Measurements from ENCODE around the gene SPATA22.

The SPATA22 gene

DNA sequence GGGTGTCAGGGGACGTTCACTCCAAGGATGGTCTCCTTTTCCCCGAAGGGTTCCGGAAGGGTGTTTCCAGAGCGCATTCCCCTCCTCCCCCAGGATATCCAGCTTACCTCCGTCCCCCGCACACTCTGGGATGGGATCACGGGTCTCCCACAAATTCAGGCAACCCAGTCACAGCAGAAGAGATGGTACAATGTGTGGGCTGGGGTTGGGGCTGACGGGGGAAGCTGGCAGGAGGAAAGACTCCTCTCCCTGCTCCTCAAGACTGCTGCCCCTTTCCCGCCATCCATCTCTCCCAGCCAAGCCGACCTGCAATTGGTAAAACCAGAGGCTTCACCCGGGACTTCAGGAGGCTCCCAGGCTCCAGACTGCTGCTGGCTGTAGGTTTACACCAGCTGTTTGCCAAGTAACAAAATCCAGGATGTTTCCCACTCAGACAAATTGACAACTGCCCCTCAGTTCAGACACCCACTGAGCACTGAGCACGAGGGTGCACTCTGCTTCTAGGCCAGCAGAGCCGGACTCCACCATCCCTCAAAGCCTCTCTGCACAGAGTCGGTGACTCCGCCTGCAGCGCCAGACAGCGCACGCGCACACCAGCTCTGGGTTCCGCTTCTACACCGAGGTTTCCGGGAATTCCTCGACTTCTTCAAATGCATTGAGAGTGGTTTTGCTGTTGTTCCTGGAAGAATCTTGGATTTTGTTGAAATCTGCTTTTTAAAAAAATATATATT lies 41.9 kb upstream of the SPATA22 start:
- no peak overlapping the region for H3K27ac ChIP-seq (ENCODE audit: low read depth, low read length, poor library complexity, severe bottlenecking)
- H3K9ac ChIP-seq (ENCODE audit: low read length) = no peak overlapping the region
- H3K4me1 ChIP-seq (ENCODE audit: insufficient read depth, low read length, severe bottlenecking) = no peaks in the 10 kb centered on the region
- no peaks in the 10 kb centered on the region for H3K9me3 ChIP-seq (ENCODE audit: low read length)
- no peaks in the 10 kb centered on the region for H3F3A ChIP-seq (ENCODE audit: insufficient read depth, low read length)
- no peaks in the 10 kb centered on the region for H4K20me1 ChIP-seq (ENCODE audit: insufficient read depth, low read length)
- H3K36me3 ChIP-seq (ENCODE audit: insufficient read depth, low read length) = no peaks in the 10 kb centered on the region
- no peak overlapping the region for H2AFZ ChIP-seq (ENCODE audit: low read length)
- H3K4me3 ChIP-seq (ENCODE audit: low read depth, low read length, poor library complexity, severe bottlenecking) = no peak overlapping the region
- no peaks in the 10 kb centered on the region for H3K79me2 ChIP-seq (ENCODE audit: insufficient read depth, low read length)
- no peaks in the 10 kb centered on the region for H3K27me3 ChIP-seq (ENCODE audit: insufficient read depth, low read length)
- H3K4me2 ChIP-seq (ENCODE audit: low read length) = no peak overlapping the region
- no peaks in the 10 kb centered on the region for H3K9me2 ChIP-seq (ENCODE audit: low read depth, low read length)
- TF ChIP-seq, protein P1, sequence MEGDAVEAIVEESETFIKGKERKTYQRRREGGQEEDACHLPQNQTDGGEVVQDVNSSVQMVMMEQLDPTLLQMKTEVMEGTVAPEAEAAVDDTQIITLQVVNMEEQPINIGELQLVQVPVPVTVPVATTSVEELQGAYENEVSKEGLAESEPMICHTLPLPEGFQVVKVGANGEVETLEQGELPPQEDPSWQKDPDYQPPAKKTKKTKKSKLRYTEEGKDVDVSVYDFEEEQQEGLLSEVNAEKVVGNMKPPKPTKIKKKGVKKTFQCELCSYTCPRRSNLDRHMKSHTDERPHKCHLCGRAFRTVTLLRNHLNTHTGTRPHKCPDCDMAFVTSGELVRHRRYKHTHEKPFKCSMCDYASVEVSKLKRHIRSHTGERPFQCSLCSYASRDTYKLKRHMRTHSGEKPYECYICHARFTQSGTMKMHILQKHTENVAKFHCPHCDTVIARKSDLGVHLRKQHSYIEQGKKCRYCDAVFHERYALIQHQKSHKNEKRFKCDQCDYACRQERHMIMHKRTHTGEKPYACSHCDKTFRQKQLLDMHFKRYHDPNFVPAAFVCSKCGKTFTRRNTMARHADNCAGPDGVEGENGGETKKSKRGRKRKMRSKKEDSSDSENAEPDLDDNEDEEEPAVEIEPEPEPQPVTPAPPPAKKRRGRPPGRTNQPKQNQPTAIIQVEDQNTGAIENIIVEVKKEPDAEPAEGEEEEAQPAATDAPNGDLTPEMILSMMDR (IDR thresholded peaks at IDR 0.05; ENCODE audit: low read length) = no peak
- no peak for TF ChIP-seq EZH2 (IDR thresholded peaks at IDR 0.05; ENCODE audit: borderline replicate concordance, low read length)

- H3F3A ChIP-seq (ENCODE audit: insufficient read depth, low read length) = no peaks in the 10 kb centered on the region
- no peaks in the 10 kb centered on the region for H3K36me3 ChIP-seq (ENCODE audit: insufficient read depth, low read length)
- no peak overlapping the region for H3K9ac ChIP-seq (ENCODE audit: low read length)
- no peak overlapping the region for H3K27ac ChIP-seq (ENCODE audit: low read depth, low read length, poor library complexity, severe bottlenecking)
- no peaks in the 10 kb centered on the region for H4K20me1 ChIP-seq (ENCODE audit: insufficient read depth, low read length)
- no peaks in the 10 kb centered on the region for H3K4me1 ChIP-seq (ENCODE audit: insufficient read depth, low read length, severe bottlenecking)
- no peak for TF ChIP-seq EZH2 (IDR thresholded peaks at IDR 0.05; ENCODE audit: borderline replicate concordance, low read length)
- TF ChIP-seq, protein P1 (IDR thresholded peaks at IDR 0.05; ENCODE audit: low read length) = no peak
- H2AFZ ChIP-seq (ENCODE audit: low read length) = no peak overlapping the region
- H3K27me3 ChIP-seq (ENCODE audit: insufficient read depth, low read length) = no peaks in the 10 kb centered on the region; the same call in 1 of the 2 replicates
- H3K4me2 ChIP-seq (ENCODE audit: low read length) = no peak overlapping the region
- no peaks in the 10 kb centered on the region for H3K9me3 ChIP-seq (ENCODE audit: low read length)
- H3K9me2 ChIP-seq (ENCODE audit: low read depth, low read length) = no peaks in the 10 kb centered on the region
- no peak overlapping the region for H3K4me3 ChIP-seq (ENCODE audit: low read depth, low read length, poor library complexity, severe bottlenecking)
- H3K79me2 ChIP-seq (ENCODE audit: insufficient read depth, low read length) = no peaks in the 10 kb centered on the region
Observed at GRCh38 chr17:3512505-3513171, 41.0 kb upstream of the SPATA22 start.

DNA sequence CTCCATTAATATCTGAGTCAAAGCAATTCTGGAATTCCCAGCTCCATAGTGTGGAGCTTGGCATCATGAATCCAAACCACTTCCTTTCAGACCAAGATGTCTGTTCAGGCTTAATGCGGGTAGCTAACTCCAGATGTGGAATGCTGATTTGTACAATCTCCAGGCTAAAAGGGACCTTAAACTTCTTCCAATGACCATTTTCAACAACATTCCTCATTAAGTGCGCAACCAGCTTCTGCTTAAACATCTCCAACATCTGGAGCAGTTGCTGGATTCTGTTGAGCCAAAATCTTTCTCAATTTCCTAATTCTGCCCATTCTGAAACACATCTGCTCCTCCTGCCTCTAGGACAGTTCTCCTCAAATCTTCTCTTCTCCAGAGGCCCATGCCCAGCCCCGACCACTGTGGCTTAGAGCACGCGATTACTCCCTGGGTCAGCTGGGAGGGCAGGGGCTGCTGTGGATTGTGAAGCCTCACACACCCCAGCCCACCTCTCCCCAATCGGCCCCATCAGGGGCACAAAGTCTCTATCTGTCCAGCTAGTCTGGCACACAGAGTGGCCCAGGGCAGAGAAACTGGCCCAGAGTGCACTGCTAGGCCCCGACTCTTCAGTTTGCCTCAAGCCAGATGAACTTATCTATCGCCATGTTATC lies 40.4 kb upstream of the SPATA22 start:
- Histone ChIP-seq H3K27ac (ENCODE audit: low read depth, low read length, poor library complexity, severe bottlenecking) (no peak overlapping the region), H3K9ac (ENCODE audit: low read length) (no peak overlapping the region), H3K4me1 (ENCODE audit: insufficient read depth, low read length, severe bottlenecking) (no peaks in the 10 kb centered on the region), H3K79me2 (ENCODE audit: insufficient read depth, low read length) (no peaks in the 10 kb centered on the region), H3K4me2 (ENCODE audit: low read length) (no peak overlapping the region), H3K27me3 (ENCODE audit: insufficient read depth, low read length) (no peaks in the 10 kb centered on the region; the same call in 1 of the 2 replicates), H3K36me3 (ENCODE audit: insufficient read depth, low read length) (no peaks in the 10 kb centered on the region), H2AFZ (ENCODE audit: low read length) (no peak overlapping the region), H3F3A (ENCODE audit: insufficient read depth, low read length) (no peaks in the 10 kb centered on the region), H3K4me3 (ENCODE audit: low read depth, low read length, poor library complexity, severe bottlenecking) (no peak overlapping the region), H3K9me3 (ENCODE audit: low read length) (no peaks in the 10 kb centered on the region), H4K20me1 (ENCODE audit: insufficient read depth, low read length) (no peaks in the 10 kb centered on the region), H3K9me2 (ENCODE audit: low read depth, low read length) (no peaks in the 10 kb centered on the region)
- TF ChIP-seq EZH2 (IDR thresholded peaks at IDR 0.05; ENCODE audit: borderline replicate concordance, low read length) = no peak
- TF ChIP-seq, protein P1 (IDR thresholded peaks at IDR 0.05; ENCODE audit: low read length) = no peak

Measured in OCI-LY1 (cell line).